Ovary (tissue), 9 donors: ENCODE results near the gene PUS1. TPM values are rescaled to one million over a fixed set of nuclear protein-coding genes. Genes with fewer than 3 reads are reported as not detected.

Experiments used
- DNase-seq, 5 donors: peaks; one replicate each; pipeline ENCODE4 v3.0.0-alpha.2; 2019 to 2020
- H3K27ac ChIP-seq, 2 donors: fragments of 200-600 bp; one replicate each; pipeline versions ENCODE4 v1.5.1 to v1.8.0; 2019 to 2022
- H3K27me3 ChIP-seq: fragments of 200-600 bp; one replicate; pipeline ENCODE4 v1.8.0; 2022
- H3K36me3 ChIP-seq: fragments of 200-600 bp; sonication (generic); one replicate; pipeline ENCODE4 v1.5.1; 2019
- H3K4me1 ChIP-seq: one replicate; pipeline ENCODE4 v1.8.1; 2013; ENCODE audit warnings: mild to moderate bottlenecking, moderate library complexity; ENCODE audit not compliant: insufficient read depth
- H3K4me3 ChIP-seq: fragments of 200-600 bp; sonication (generic); one replicate; pipeline ENCODE4 v1.5.1; 2017
- H3K9me3 ChIP-seq, 2 donors: fragments of 200-600 bp in 1 of 2; sonication (generic) in 1 of 2; one replicate each; pipeline versions ENCODE4 v1.5.1 to v1.8.1; 2013 to 2019; ENCODE audit warnings: mild to moderate bottlenecking in 1 of 2, moderate library complexity in 1 of 2
- CTCF ChIP-seq, 3 donors: fragments of 450-650 bp in 2 of 3; fragments of 200-600 bp in 1 of 3; IDR thresholded peaks; one replicate each; pipeline versions ENCODE4 v1.5.1 to v1.8.0; 2016 to 2022; ENCODE audit warnings: antibody characterized with exemption in 3 of 3, mild to moderate bottlenecking in 1 of 3
- EP300 ChIP-seq: sonication (generic); formaldehyde crosslinking; IDR thresholded peaks from one replicate; pipeline ENCODE4 v1.6.1; 2017; ENCODE audit warnings: antibody characterized with exemption
- POLR2A ChIP-seq: fragments of 450-650 bp; IDR thresholded peaks from one replicate; pipeline ENCODE4 v1.6.1; 2017; ENCODE audit warnings: antibody characterized with exemption, mild to moderate bottlenecking, moderate library complexity
- WGBS, 3 donors: extraction: QIAGEN DNeasy Blood & Tissue Kit in 1 of 3; methylation state at CpG; one replicate each; pipeline versions ENCODE4 v1.1.5 to v1.1.7; 2013 to 2017; 5-methylcytosine and 5-hydroxymethylcytosine counted together
- intact Hi-C, 4 donors: fragments of 100-400 bp; cut with DNase I; formaldehyde crosslinking; loops; one replicate each; pipeline versions ENCODE4 v1.11.0 to v1.15.1; 2022 to 2023
- polyA plus RNA-seq, 2 donors: library from polyadenylated mRNA; stranded (reverse); fragments of 200-250 nt in 1 of 2; fragments of 350-450 nt in 1 of 2; fragmentation: Illumina TruSeq in 1 of 2; extraction: RNeasy Lipid Tissue Mini Kit (QIAGEN cat#74804) in 1 of 2; gene quantifications; one replicate each; pipeline ENCODE4 v1.2.3, GENCODE V29; 2013 to 2014
- total RNA-seq, 7 donors: library from RNA; depleted of rRNA in 2 of 7; stranded (reverse); fragments of >200 nt in 2 of 7; fragmentation: NEBNext Ultra II Directional in 3 of 7; extraction: Animal tissue kit (Norgen Biotek cat#: 25700) in 3 of 7; gene quantifications; one replicate each; pipeline versions ENCODE4 v1.1.0 to v1.2.4, GENCODE V29; 2016 to 2023
- donor health status: DM: no; HTN: no; CAD: no; lungs with moderate emphysema.
- donor health status: DM: no; HTN: no; CAD: no.
- donor health status: Bipolar disorder and iron deficiency.
- donor health status: DM: yes; HTN: yes; CAD: no.
- donor health status: DM: no; HTN: no; CAD: no.
- donor health status: DM: yes; HTN: yes; CAD: no.

PUS1 gene
- total and polyA plus RNA-seq, 9 donors: 3.5 to 34.7 (median 15.9) TPM

GRCh38 chr12:131927110-131928079, 1.7 kb upstream of the PUS1 start:
- intact Hi-C loops: loop anchor here in 1 of 4 donors (2.0 kb wide), 2 partner anchors 21 to 31 kb away; partner anchors contain the start of gene EP400
- TF ChIP-seq EP300: no peak
- no peak for TF ChIP-seq POLR2A
- no peak for TF ChIP-seq CTCF (IDR thresholded peaks at IDR 0.05)

GRCh38 chr12:131928080-131928710, 881 bp upstream of the PUS1 start:
- TF ChIP-seq POLR2A (no peak), CTCF (IDR thresholded peaks at IDR 0.05) (no peak), EP300 (no peak)
- peak overlapping the region; percentile 77 for H3K4me3 ChIP-seq
- 34 to 41% (median 38%) methylated on average over 33 of the region's 33 CpGs for WGBS, 3 donors
- H3K9me3 ChIP-seq: no peaks in the 10 kb centered on the region
- peaks cover 7% of the 10 kb centered on the region for H3K4me1 ChIP-seq
- peak in 1 of 5 donors; percentile 26 for DNase-seq
- no peaks in the 10 kb centered on the region for H3K36me3 ChIP-seq
- intact Hi-C loops: loop anchor here in 1 of 4 donors (2.0 kb wide), 2 partner anchors 21 to 31 kb away; partner anchors contain the start of gene EP400
- peak overlapping the region in 1 of 2 donors; percentile 74 for H3K27ac ChIP-seq
- no peaks in the 10 kb centered on the region for H3K27me3 ChIP-seq

More at GRCh38 chr12:131927110-131928079, 1.7 kb upstream of the PUS1 start:
- Histone ChIP-seq H3K9me3 (no peaks in the 10 kb centered on the region), H3K36me3 (no peaks in the 10 kb centered on the region), H3K4me1 (peaks cover 7% of the 10 kb centered on the region), H3K27me3 (no peaks in the 10 kb centered on the region), H3K27ac (no peak overlapping the region), H3K4me3 (no peak overlapping the region)
- peak in 4 of 5 donors; percentile 41 to 66 (median 54) for DNase-seq
- WGBS, 3 donors: 86 to 93% (median 93%) methylated on average over 24 of the region's 24 CpGs

- Histone ChIP-seq H3K27ac (no peak overlapping the region), H3K27me3 (no peaks in the 10 kb centered on the region), H3K4me1 (peaks cover 4% of the 10 kb centered on the region), H3K36me3 (no peaks in the 10 kb centered on the region), H3K4me3 (peak overlapping the region; percentile 77), H3K9me3 (no peaks in the 10 kb centered on the region)
- peak in 3 of 5 donors; percentile 20 to 52 (median 47) for DNase-seq
- WGBS, 3 donors: 1% methylated on average over 61 to 87 of the region's 87 CpGs
- no peak for TF ChIP-seq CTCF (IDR thresholded peaks at IDR 0.05)
- no peak for TF ChIP-seq POLR2A
- TF ChIP-seq EP300: no peak
- intact Hi-C loops: loop anchor here in 1 of 4 donors (2.0 kb wide), 2 partner anchors 19 to 33 kb away; partner anchors contain the start of gene EP400
Observed at GRCh38 chr12:131929581-131930456, 743 bp downstream of the PUS1 start.
